Measurements from ENCODE around the gene KAZN.

KAZN gene

DNA sequence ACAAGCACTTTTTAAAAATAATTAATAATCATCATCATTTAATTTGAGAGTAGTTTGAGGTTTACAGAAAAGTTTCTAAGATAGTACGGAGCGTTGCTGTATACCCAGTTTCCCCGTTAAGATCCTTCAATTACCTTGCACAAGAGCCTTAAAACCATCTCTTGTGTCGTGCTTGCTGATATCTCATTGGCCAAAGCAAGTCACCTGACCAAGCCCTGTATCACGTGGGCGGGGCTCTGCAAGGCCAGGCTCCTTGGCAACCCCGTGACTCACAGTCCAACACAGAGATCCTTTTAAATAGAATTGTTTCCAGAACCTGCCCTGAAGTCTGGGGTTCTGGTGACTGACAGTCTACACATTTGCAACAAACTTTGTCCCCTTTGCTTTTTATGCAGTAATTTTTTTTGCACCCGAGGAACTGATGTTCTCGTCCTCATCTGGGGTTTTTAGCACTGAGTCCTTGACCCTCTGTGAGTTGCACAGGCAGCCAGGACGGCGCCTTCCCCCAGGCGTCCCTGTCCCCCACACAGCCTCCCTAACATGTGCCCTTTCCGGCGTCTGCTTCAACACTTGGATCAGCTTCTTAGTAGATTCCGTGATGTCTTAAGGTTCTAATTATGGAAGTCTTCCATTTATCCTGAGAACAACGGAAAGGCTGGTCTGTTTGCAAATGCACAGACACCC lies 371.8 kb downstream of the KAZN start:
- FAIRE-seq: no peak

- FAIRE-seq: no peak
Measured at GRCh38 chr1:14970799-14971141, 372.3 kb downstream of the KAZN start.

- no peak for FAIRE-seq
Measured at GRCh38 chr1:14971221-14971620, 372.7 kb downstream of the KAZN start.

- no peak for FAIRE-seq
Measured at GRCh38 chr1:14972107-14972506, 373.6 kb downstream of the KAZN start.

DNA sequence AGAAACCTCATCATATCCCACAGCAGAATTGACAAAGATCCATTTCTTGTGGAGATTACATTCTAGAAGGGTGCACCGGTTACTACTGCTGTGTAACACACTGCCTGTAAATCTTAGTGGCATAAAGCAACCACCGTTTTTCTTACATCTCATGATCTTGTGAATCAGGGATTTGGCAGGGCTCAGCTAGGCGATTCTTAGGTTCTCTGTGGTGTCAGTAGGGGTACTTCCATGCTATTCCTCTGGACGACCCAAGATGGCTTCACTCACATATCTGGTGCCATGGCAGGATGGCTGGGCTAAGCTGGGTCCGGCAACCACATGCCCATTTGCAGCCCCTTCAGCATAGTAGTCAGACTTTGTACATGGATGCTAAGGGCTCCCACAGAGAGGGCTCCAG lies 375.3 kb downstream of the KAZN start:
- FAIRE-seq: no peak

GRCh38 chr1:14974361-14974760 lies 375.9 kb downstream of the KAZN start:
- no peak for FAIRE-seq

GRCh38 chr1:14975119-14975518 lies 376.6 kb downstream of the KAZN start:
- FAIRE-seq: no peak

DNA sequence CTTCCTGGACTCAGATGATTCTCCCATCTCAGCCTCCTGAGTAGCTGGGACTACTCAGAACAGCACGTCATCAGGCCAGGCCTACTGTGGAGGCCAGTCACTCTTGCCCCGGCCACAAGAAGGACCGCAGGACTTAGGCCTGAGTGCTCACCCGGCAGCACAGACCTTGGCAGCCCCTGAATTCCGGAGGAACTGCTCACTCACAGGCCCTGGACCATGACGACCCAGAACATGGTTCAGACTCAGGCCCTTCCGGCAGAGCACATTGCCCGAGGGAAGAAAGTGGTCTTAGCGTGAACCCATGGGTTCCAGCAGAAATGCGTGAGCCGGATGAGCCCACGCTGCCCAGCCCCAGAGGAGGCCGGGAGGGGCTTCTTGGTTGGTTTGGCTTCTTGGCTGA lies 377.8 kb downstream of the KAZN start:
- no peak for FAIRE-seq

DNA sequence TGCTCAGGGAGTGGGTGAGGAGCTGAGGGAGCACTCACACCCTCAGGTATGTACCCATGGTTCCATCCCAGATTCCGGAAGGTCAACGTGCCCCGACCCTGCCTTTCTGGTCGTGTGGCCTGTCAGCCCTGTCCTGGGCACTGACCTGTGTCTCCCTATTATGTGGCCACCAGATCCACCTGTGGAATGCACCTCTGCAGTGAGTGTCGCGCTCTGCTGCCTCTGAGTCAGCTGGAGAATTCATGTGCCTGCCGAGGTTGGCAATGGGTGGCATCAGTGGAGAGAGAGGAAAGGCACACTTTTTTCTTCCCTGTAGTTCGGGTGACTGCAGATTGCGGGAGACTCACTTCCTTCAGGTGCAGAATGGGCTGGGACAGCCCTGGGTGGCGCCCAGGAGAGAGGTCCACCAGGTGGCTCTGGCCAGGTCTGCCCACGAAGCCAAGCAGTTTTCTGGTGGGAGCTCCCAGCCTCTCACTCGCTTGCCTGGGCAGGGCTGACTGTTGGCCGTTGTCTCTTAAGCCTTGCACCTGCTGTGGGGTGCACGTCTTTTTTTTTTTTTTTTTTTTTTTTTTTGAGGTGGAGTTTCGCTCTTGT lies 378.9 kb downstream of the KAZN start:
- FAIRE-seq: no peak

GRCh38 chr1:14980621-14981218 lies 382.2 kb downstream of the KAZN start:
- FAIRE-seq: no peak

GRCh38 chr1:14982029-14982428 lies 383.5 kb downstream of the KAZN start:
- no peak for FAIRE-seq

DNA sequence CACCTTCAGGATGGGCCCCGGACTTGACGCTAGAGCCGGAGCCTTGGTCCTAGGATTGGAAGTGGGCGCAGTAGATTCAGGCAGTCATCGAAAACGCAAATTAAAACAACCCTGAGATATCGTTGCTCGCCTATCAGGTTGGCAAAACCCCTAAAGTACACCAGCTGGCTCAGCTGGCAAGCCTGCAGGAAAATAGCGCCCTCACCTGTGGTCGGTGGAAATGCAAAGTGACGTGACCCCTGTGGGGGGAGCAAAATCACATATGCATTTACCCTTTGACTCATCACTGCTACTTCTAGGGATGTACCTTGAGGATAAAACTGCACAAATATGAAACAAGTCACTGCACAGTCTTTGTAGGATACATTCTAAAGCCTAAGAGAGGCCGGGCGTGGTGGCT lies 384.8 kb downstream of the KAZN start:
- no peak for FAIRE-seq

- no peak for FAIRE-seq
Measured at GRCh38 chr1:14986168-14986567, 387.7 kb downstream of the KAZN start.

GRCh38 chr1:14987829-14988603 lies 389.5 kb downstream of the KAZN start:
- no peak for FAIRE-seq

DNA sequence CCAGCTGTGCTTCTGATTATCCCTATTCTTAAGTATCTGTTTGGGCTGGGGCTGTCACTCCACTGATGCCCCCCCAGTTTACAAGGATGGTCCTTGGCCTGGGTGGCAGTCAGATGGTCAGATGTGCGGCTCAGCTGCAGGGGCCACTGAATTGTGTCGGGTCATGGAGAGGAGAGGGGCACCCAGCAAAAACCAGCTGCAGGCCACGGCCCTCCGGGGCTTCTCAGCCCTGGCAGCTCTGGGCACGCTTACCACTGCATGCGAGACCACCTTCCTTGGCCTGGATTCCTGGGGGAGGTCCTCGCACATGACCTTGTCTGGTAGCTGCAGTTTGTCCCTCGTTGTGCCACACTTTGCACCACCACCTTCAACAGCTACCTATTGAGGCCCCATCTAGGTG lies 390.2 kb downstream of the KAZN start:
- FAIRE-seq: no peak

- no peak for FAIRE-seq
Measured at GRCh38 chr1:14989931-14990728, 391.6 kb downstream of the KAZN start.

- FAIRE-seq: no peak
Measured at GRCh38 chr1:14993414-14993813, 394.9 kb downstream of the KAZN start.

GRCh38 chr1:14994148-14994547 lies 395.7 kb downstream of the KAZN start:
- no peak for FAIRE-seq

DNA sequence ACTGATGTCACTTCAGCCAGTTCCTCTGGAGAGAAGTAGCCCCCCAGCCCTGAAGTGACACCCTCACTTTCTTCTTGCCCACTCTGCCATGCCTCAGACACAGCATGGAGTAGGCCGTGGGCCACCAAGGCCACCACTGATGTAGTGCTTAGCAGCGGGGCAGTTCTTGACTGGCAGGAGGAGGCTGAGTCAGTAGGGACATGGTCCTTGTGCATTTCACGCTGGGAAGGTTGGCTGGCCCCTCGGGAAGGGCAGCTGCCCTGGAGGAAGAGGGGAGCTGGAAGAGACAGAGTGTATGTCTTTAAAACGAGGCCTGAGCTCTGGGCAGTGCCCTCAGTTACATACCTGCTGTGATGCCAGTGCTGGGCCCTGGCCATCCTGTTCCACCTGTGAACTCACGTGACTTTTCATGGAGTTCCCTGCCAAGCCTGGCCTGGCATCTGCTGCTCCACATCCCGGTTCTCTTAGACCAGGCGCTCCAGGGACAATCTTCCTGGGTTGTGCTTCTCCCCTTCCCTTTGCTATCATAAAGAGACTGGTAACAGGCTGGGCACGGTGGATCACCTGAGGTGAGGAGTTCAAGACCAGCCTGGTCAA lies 396.5 kb downstream of the KAZN start:
- FAIRE-seq: no peak

GRCh38 chr1:14996133-14997050 lies 397.9 kb downstream of the KAZN start:
- no peak for FAIRE-seq

GRCh38 chr1:14997646-14998276 lies 399.3 kb downstream of the KAZN start:
- FAIRE-seq: no peak
